NCI-H128 (cell line): ENCODE data around the gene ATP11C.

Source experiments
- DNase-seq: peaks from one replicate; lab custom pipeline; 2025; ENCODE audit not compliant: unreplicated experiment; lab: John Stamatoyannopoulos, UW

The ATP11C gene

GRCh38 chrX:139811942-139812629 is 120.8 kb downstream of the ATP11C start:
- DNase-seq: no peak

- DNase-seq: no peak
Measured at GRCh38 chrX:139804482-139804881, 128.4 kb downstream of the ATP11C start.

GRCh38 chrX:139803224-139803623 is 129.6 kb downstream of the ATP11C start:
- no peak for DNase-seq

GRCh38 chrX:139802048-139802447 is 130.8 kb downstream of the ATP11C start:
- no peak for DNase-seq

- DNase-seq: no peak
Measured at GRCh38 chrX:139801397-139801813, 131.4 kb downstream of the ATP11C start.

GRCh38 chrX:139798701-139799100 is 134.2 kb downstream of the ATP11C start:
- no peak for DNase-seq

- DNase-seq: no peak
Measured at GRCh38 chrX:139795196-139795595, 137.7 kb downstream of the ATP11C start.

- no peak for DNase-seq
Measured at GRCh38 chrX:139787601-139788000, 145.3 kb downstream of the ATP11C start.

GRCh38 chrX:139784807-139785206 is 148.0 kb downstream of the ATP11C start:
- no peak for DNase-seq

- no peak for DNase-seq
Measured at GRCh38 chrX:139783959-139784358, 148.9 kb downstream of the ATP11C start.

- DNase-seq: no peak
Measured at GRCh38 chrX:139783030-139783429, 149.8 kb downstream of the ATP11C start.

- DNase-seq: no peak
Measured at GRCh38 chrX:139776599-139776998, 156.3 kb downstream of the ATP11C start.

GRCh38 chrX:139770366-139770765 is 162.5 kb downstream of the ATP11C start:
- DNase-seq: no peak

GRCh38 chrX:139766545-139766983 is 166.3 kb downstream of the ATP11C start:
- DNase-seq: no peak

- no peak for DNase-seq
Measured at GRCh38 chrX:139762400-139763183, 170.3 kb downstream of the ATP11C start.

GRCh38 chrX:139759637-139760036 is 173.2 kb downstream of the ATP11C start:
- no peak for DNase-seq

GRCh38 chrX:139758809-139759208 is 174.0 kb downstream of the ATP11C start:
- no peak for DNase-seq

GRCh38 chrX:139758250-139758649 is 174.6 kb downstream of the ATP11C start:
- no peak for DNase-seq

- DNase-seq: no peak
Measured at GRCh38 chrX:139751053-139751452, 181.8 kb downstream of the ATP11C start.

- DNase-seq: no peak
Measured at GRCh38 chrX:139750390-139750789, 182.5 kb downstream of the ATP11C start.

GRCh38 chrX:139739138-139739537 is 193.7 kb downstream of the ATP11C start:
- no peak for DNase-seq

- DNase-seq: no peak
Measured at GRCh38 chrX:139738581-139738980, 194.3 kb downstream of the ATP11C start.
